RWPE2 (cell line): ENCODE results near the gene JAZF1.

ENCODE experiments used
- ATAC-seq: fragments of 200-7000 bp; cut with Tn5 transposase; 3 replicates; pipeline ENCODE4 v1.9.1; 2021; ENCODE audit warnings: low read depth
- DNase-seq: peaks from one replicate; pipeline ENCODE4 v3.0.0-alpha.2; 2020; ENCODE audit warnings: low spot score
- H3K27ac ChIP-seq: fragments of 450-650 bp; 2 replicates; pipeline ENCODE4 v1.5.1; 2017; ENCODE audit warnings: mild to moderate bottlenecking; ENCODE audit not compliant: poor library complexity, severe bottlenecking
- H3K27me3 ChIP-seq: fragments of 250-450 bp; sonication (Bioruptor Pico); 2 replicates; pipeline ENCODE4 v1.5.1; 2021; ENCODE audit warnings: mild to moderate bottlenecking, moderate library complexity; ENCODE audit not compliant: insufficient read depth, poor library complexity, severe bottlenecking
- H3K36me3 ChIP-seq: fragments of 250-450 bp; sonication (Bioruptor Pico); 2 replicates; pipeline ENCODE4 v1.5.1; 2020; ENCODE audit warnings: low read depth, mild to moderate bottlenecking, moderate library complexity
- H3K4me1 ChIP-seq: fragments of 250-450 bp; sonication (Bioruptor Pico); 2 replicates; pipeline ENCODE4 v1.5.1; 2021; ENCODE audit warnings: mild to moderate bottlenecking, moderate library complexity; ENCODE audit not compliant: insufficient read depth, poor library complexity, severe bottlenecking
- H3K4me3 ChIP-seq: fragments of 250-450 bp; sonication (Bioruptor Pico); 2 replicates; pipeline ENCODE4 v1.5.1; 2021; ENCODE audit warnings: mild to moderate bottlenecking, moderate library complexity; ENCODE audit not compliant: severe bottlenecking
- H3K9me3 ChIP-seq: fragments of 250-450 bp; sonication (Bioruptor Pico); 2 replicates; pipeline ENCODE4 v1.5.1; 2021; ENCODE audit warnings: mild to moderate bottlenecking, moderate library complexity; ENCODE audit not compliant: severe bottlenecking
- TF ChIP-seq, protein P1 (sequence below): fragments of 450-650 bp; IDR thresholded peaks from one replicate; pipeline ENCODE4 v1.5.1; 2017; ENCODE audit warnings: mild to moderate bottlenecking, moderate library complexity; ENCODE audit not compliant: poor library complexity, severe bottlenecking

JAZF1 gene

DNA sequence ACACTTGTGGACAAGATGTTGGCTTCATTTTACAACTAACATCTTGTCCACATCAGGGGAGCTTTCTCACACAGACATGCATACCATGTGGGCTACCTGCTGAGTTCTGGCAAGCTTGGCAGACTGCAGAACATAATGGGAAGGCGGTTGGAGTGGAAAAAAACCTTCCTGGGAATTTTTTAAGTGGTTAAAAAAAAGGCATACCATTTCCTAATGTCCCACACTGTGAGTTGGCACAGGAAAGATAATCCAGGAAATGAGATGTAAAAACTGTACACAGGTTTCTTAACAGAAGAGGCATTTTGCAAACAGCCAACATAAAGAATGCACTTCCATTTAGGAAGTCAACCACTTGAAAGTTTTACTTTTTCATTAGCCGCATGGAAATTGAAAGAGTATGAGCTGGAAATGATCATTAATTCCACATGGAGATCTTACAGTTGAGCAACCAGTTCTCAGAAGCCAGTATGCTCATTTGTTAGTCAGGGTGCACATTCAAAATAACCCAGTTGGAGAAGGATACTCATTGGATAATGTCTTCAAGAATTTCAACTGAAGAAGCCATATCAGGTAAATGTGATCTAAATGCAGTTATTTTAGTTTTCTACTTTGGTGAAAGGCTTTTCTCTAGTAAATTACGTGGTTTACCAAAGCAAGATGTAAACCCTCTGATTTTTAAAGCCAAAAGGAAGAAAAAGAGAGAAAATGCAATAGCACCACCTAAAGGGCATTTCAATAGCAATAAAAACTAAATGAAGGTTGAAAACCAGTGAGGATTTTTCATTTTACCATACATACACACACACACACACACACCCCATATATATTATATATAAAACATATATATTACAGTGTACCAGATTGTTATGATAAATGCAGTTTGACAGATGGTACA is 246.7 kb downstream of the JAZF1 start:
- no peaks in the 10 kb centered on the region for H3K36me3 ChIP-seq
- no peaks in the 10 kb centered on the region for H3K27me3 ChIP-seq
- TF ChIP-seq, protein P1, sequence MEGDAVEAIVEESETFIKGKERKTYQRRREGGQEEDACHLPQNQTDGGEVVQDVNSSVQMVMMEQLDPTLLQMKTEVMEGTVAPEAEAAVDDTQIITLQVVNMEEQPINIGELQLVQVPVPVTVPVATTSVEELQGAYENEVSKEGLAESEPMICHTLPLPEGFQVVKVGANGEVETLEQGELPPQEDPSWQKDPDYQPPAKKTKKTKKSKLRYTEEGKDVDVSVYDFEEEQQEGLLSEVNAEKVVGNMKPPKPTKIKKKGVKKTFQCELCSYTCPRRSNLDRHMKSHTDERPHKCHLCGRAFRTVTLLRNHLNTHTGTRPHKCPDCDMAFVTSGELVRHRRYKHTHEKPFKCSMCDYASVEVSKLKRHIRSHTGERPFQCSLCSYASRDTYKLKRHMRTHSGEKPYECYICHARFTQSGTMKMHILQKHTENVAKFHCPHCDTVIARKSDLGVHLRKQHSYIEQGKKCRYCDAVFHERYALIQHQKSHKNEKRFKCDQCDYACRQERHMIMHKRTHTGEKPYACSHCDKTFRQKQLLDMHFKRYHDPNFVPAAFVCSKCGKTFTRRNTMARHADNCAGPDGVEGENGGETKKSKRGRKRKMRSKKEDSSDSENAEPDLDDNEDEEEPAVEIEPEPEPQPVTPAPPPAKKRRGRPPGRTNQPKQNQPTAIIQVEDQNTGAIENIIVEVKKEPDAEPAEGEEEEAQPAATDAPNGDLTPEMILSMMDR = peak; percentile 34
- H3K4me1 ChIP-seq = no peaks in the 10 kb centered on the region
- no peaks in the 10 kb centered on the region for H3K9me3 ChIP-seq
- DNase-seq (no peak), ATAC-seq (no peak)
- no peak overlapping the region for H3K4me3 ChIP-seq
- H3K27ac ChIP-seq = no peak overlapping the region

DNA sequence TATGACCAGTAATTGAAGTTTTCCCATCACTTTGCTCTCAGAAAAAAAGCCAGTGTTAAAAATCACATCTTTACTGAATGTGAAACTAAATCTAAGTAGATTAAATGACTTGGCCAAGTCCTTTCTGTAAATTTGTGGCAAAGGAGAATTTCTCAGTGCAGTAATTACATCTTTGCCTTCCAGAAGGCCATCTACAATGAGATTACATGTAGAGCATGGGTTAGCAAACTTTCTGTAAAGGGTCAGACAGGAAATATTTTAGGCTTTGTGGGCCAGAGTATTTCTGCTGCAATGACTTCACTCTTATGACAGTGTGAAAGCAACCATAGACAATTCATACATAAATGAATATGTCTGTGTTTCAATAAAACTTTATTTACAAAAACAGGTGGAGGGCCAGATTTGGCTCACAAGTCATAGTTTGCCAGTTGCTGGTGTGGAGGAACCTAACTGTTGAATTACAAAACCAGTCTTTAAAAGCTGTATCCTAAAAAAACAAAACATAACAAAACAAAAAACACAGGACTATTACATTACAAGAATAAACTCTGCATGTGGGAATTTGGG is 249.6 kb downstream of the JAZF1 start:
- Histone ChIP-seq H3K27ac (no peak overlapping the region), H3K27me3 (no peaks in the 10 kb centered on the region), H3K9me3 (no peaks in the 10 kb centered on the region), H3K36me3 (no peaks in the 10 kb centered on the region), H3K4me3 (no peak overlapping the region), H3K4me1 (no peaks in the 10 kb centered on the region)
- DNase-seq = no peak
- TF ChIP-seq, protein P1 = no peak
- ATAC-seq = no peak

DNA sequence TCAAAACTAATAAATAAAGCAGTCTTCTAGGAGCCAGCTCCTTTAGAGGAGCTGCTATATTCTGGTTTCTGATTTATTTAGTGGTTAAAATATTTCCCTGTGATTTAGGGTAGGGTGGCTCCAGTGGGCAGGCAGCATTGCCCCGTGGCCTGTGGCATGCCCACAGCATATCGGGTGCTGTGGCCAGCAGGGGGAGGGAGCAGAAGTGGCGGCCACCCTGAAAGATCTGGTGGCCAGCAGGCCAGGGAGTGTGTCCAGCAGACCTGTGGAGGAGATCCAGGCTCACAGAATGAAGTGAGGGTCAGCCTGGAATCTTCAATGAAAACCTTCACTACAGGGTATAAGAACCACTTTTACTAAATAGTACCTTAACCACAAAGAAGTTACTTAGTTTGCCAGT is 251.5 kb downstream of the JAZF1 start:
- H3K27me3 ChIP-seq = no peaks in the 10 kb centered on the region
- TF ChIP-seq, protein P1 = no peak
- no peak for ATAC-seq

DNA sequence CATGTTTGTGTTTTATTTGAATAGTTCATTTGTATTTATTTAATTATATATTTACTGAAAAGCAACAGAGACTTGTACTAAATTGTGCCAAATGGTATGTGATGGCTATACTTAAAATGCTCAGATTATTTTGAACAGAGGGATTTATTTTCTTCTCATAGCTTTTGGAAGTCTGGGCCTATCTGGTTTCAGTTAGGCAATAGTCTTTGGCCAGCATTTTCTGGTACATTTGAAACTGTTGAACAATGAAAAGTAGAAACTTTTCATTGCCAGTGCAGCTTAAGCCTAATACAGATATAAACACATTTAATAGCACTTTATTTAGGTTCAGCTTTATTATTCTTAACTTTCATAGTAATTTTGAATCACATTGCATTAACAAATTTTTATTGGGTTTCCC is 252.6 kb downstream of the JAZF1 start:
- Histone ChIP-seq H3K4me3 (no peak overlapping the region), H3K27ac (no peak overlapping the region), H3K4me1 (no peaks in the 10 kb centered on the region), H3K9me3 (no peaks in the 10 kb centered on the region), H3K36me3 (no peaks in the 10 kb centered on the region), H3K27me3 (no peaks in the 10 kb centered on the region)
- ATAC-seq (no peak), DNase-seq (no peak)
- TF ChIP-seq, protein P1 = no peak

More for the DNA sequence above, 251.5 kb downstream of the JAZF1 start:
- Histone ChIP-seq H3K36me3 (no peaks in the 10 kb centered on the region), H3K9me3 (no peaks in the 10 kb centered on the region), H3K4me1 (no peaks in the 10 kb centered on the region), H3K27ac (no peak overlapping the region), H3K4me3 (no peak overlapping the region)
- no peak for DNase-seq
